Cerebellar nuclear complex (tissue), 1 donor: ENCODE measurements around the gene KCNK18.

ENCODE experiments used
- DNase-seq, 2 experiments: peaks; one replicate each; lab custom pipeline; 2025; lab: John Stamatoyannopoulos, UW

KCNK18 gene

GRCh38 chr10:117254338-117254737, 57.0 kb downstream of the KCNK18 start:
- DNase-seq, result no peak

GRCh38 chr10:117254774-117255735, 57.8 kb downstream of the KCNK18 start:
- DNase-seq, result no peak

GRCh38 chr10:117255835-117256460, 58.7 kb downstream of the KCNK18 start:
- DNase-seq, result no peak

GRCh38 chr10:117256910-117257309, 59.6 kb downstream of the KCNK18 start:
- DNase-seq, result no peak

DNA sequence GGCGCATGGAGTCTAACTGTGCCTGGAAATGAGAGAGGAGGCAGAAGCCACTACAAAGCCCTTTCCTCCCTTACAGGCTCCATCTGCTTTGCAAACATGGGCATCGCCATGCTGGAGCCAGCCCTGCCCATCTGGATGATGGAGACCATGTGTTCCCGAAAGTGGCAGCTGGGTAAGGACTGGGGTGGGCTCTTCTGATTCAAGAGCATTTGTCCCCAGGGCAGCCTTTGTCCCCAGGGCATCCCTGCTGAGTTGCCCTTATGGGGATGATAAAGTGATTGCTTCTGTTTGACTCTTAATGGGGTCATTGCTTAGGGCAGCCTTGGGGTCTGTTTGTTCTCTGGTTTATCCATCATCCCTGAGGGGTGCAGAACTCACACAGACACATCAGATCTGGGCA, 60.4 kb downstream of the KCNK18 start:
- DNase-seq, result no peak

GRCh38 chr10:117259279-117259678, 62.0 kb downstream of the KCNK18 start:
- no peak for DNase-seq
